COLO668 (cell line): ENCODE data around the gene SLC26A8.
A peak's percentile ranks its signal among the peaks of the same experiment; 100 is the strongest.
"Not testable (repeated sequence)": the region's sequence is repeated elsewhere in the genome, so short reads cannot be mapped to it uniquely, and the experiment has no call there.

Experiments
- DNase-seq: peaks from one replicate; lab custom pipeline; 2025; ENCODE audit not compliant: unreplicated experiment; lab: John Stamatoyannopoulos, UW

The SLC26A8 gene

GRCh38 chr6:36050947-36051710 is 26.7 kb upstream of the SLC26A8 start:
- no peak for DNase-seq

GRCh38 chr6:36050305-36050704 is 25.9 kb upstream of the SLC26A8 start:
- no peak for DNase-seq

GRCh38 chr6:36049582-36049981 is 25.1 kb upstream of the SLC26A8 start:
- DNase-seq = no peak

GRCh38 chr6:36042618-36043260 is 18.3 kb upstream of the SLC26A8 start:
- DNase-seq = no peak

- no peak for DNase-seq
Observed at GRCh38 chr6:36040958-36041357, 16.5 kb upstream of the SLC26A8 start.

GRCh38 chr6:36039112-36039511 is 14.7 kb upstream of the SLC26A8 start:
- DNase-seq = no peak

- DNase-seq = no peak
Observed at GRCh38 chr6:36038120-36038876, 13.9 kb upstream of the SLC26A8 start.

GRCh38 chr6:36035225-36035624 is 10.8 kb upstream of the SLC26A8 start:
- DNase-seq = no peak

- DNase-seq = no peak
Observed at GRCh38 chr6:36034441-36034840, 10.0 kb upstream of the SLC26A8 start.

- no peak for DNase-seq
Observed at GRCh38 chr6:36033935-36034334, 9.5 kb upstream of the SLC26A8 start.

- DNase-seq = not testable (repeated sequence)
Observed at GRCh38 chr6:36033144-36033543, 8.7 kb upstream of the SLC26A8 start.

GRCh38 chr6:36032261-36032660 is 7.8 kb upstream of the SLC26A8 start:
- no peak for DNase-seq

- DNase-seq = no peak
Observed at GRCh38 chr6:36029464-36029863, 5.0 kb upstream of the SLC26A8 start.

- peak; percentile 34 for DNase-seq
Observed at GRCh38 chr6:36028877-36029324, 4.5 kb upstream of the SLC26A8 start.

GRCh38 chr6:36028088-36028876 is 3.8 kb upstream of the SLC26A8 start:
- peak; percentile 49 for DNase-seq

GRCh38 chr6:36027501-36028087 is 3.2 kb upstream of the SLC26A8 start, which contains the start of gene MAPK14:
TSS of gene MAPK14 (plus strand) at chr6:36027808. CDS start at chr6:36028158, 350 bp downstream.
- peak; percentile 97 for DNase-seq

- no peak for DNase-seq
Observed at GRCh38 chr6:36025932-36026327, 1.5 kb upstream of the SLC26A8 start.

GRCh38 chr6:36025260-36025931 is 955 bp upstream of the SLC26A8 start:
- DNase-seq = no peak

GRCh38 chr6:36020154-36020553 is 4.3 kb downstream of the SLC26A8 start:
- DNase-seq = no peak

- no peak for DNase-seq
Observed at GRCh38 chr6:36019167-36019566, 5.3 kb downstream of the SLC26A8 start.
